Esophagus squamous epithelium (tissue), 5 donors: ENCODE results near the gene ZNF2. TPM values are rescaled to one million over a fixed set of nuclear protein-coding genes. Genes with fewer than 3 reads are reported as not detected.

ENCODE experiments used
- DNase-seq: peaks from one replicate; lab custom pipeline; 2025; lab: John Stamatoyannopoulos, UW
- H3K27ac ChIP-seq, 4 donors: fragments of 200-600 bp; sonication (generic); one replicate each; pipeline ENCODE4 v1.5.1; 2016 to 2019; ENCODE audit warnings: mild to moderate bottlenecking in 1 of 4
- H3K27me3 ChIP-seq, 4 donors: fragments of 200-600 bp; sonication (generic); 1 replicate in 3 of 4; 2 replicates in 1 of 4; pipeline versions ENCODE4 v1.5.1 to v1.6.0; 2017 to 2021; ENCODE audit warnings: antibody characterized with exemption in 1 of 4
- H3K36me3 ChIP-seq, 3 donors: fragments of 200-600 bp; sonication (generic); one replicate each; pipeline ENCODE4 v1.5.1; 2016 to 2019
- H3K4me1 ChIP-seq, 3 donors: fragments of 200-600 bp; sonication (generic); one replicate each; pipeline ENCODE4 v1.5.1; 2017 to 2019
- H3K4me3 ChIP-seq, 4 donors: fragments of 200-600 bp; sonication (generic); 1 replicate in 3 of 4; 2 replicates in 1 of 4; pipeline ENCODE4 v1.5.1; 2016 to 2019; ENCODE audit warnings: mild to moderate bottlenecking in 2 of 4, moderate library complexity in 1 of 4
- H3K9me3 ChIP-seq, 3 donors: fragments of 200-600 bp; sonication (generic); one replicate each; pipeline ENCODE4 v1.5.1; 2016 to 2019
- CTCF ChIP-seq, 6 experiments: fragments of 450-650 bp in 4 of 6; fragments of 200-600 bp in 2 of 6; sonication (generic) in 2 of 6; IDR thresholded peaks; one replicate each; pipeline ENCODE4 v1.5.1; 2016 to 2019; ENCODE audit warnings: antibody characterized with exemption in 6 of 6, mild to moderate bottlenecking in 4 of 6, moderate library complexity in 4 of 6
- POLR2A ChIP-seq, 4 donors: fragments of 450-650 bp; IDR thresholded peaks; one replicate each; pipeline ENCODE4 v1.6.1; 2017; ENCODE audit warnings: antibody characterized with exemption in 4 of 4, mild to moderate bottlenecking in 4 of 4, moderate library complexity in 3 of 4
- WGBS, 2 donors: methylation state at CpG; one replicate each; pipeline ENCODE4 v1.1.5; 2018; 5-methylcytosine and 5-hydroxymethylcytosine counted together
- intact Hi-C: fragments of 100-400 bp; cut with DNase I; formaldehyde crosslinking; loops from one replicate; pipeline ENCODE4 v1.15.0; 2022
- total RNA-seq, 4 donors: library from RNA; depleted of rRNA; stranded (reverse); fragments of >200 nt; gene quantifications; one replicate each; pipeline ENCODE4 v1.1.0, GENCODE V29; 2016
- donor health status: DM: yes; HTN: yes; CAD: no.

ZNF2 gene
- total RNA-seq, 4 donors from 2014 or later = 2.8 to 4.0 (median 3.4) TPM

GRCh38 chr2:95159690-95160449 lies 5.7 kb upstream of the ZNF2 start, which contains the start of gene ZNF514:
TSS of gene ZNF514 (minus strand) at chr2:95159848. CDS start at chr2:95153253, 6,595 bp downstream.
- TF ChIP-seq CTCF (IDR thresholded peaks at IDR 0.05) = no peak
- TF ChIP-seq POLR2A (IDR thresholded peaks at IDR 0.05) = peak in 1 of 4 donors; percentile 21
- intact Hi-C loops = no loop called here
- Histone ChIP-seq H3K36me3 (peaks cover 0 to 25% (median 6%) of the 10 kb centered on the region in 3 donors), H3K27me3 (no peaks in the 10 kb centered on the region), H3K9me3 (peaks cover 0 to 9% (median 0%) of the 10 kb centered on the region in 3 donors), H3K27ac (peak within 1 kb of the TSS; percentile 83 to 90 (median 86)), H3K4me3 (peak within 1 kb of the TSS; percentile 51 to 84 (median 74)), H3K4me1 (peaks cover 9 to 43% (median 22%) of the 10 kb centered on the region in 3 donors)
- peak; percentile 7 for DNase-seq
- WGBS, 2 donors = 21 to 44% methylated on average over 6 to 12 of the region's 64 CpGs

- Histone ChIP-seq H3K4me3 (peak overlapping the region; percentile 79 to 96 (median 84)), H3K27ac (peak overlapping the region; percentile 91 to 96 (median 96)), H3K4me1 (peaks cover 6 to 34% (median 23%) of the 10 kb centered on the region in 3 donors), H3K27me3 (no peaks in the 10 kb centered on the region), H3K36me3 (no peaks in the 10 kb centered on the region), H3K9me3 (no peaks in the 10 kb centered on the region)
- no peak for DNase-seq
- WGBS, 2 donors = 0% methylated on average over 9 of the region's 9 CpGs
- TF ChIP-seq POLR2A (IDR thresholded peaks at IDR 0.05) = no peak
- TF ChIP-seq CTCF (IDR thresholded peaks at IDR 0.05) = no peak
- intact Hi-C loops = no loop called here
Measured at GRCh38 chr2:95165030-95165370, 609 bp upstream of the ZNF2 start.

DNA sequence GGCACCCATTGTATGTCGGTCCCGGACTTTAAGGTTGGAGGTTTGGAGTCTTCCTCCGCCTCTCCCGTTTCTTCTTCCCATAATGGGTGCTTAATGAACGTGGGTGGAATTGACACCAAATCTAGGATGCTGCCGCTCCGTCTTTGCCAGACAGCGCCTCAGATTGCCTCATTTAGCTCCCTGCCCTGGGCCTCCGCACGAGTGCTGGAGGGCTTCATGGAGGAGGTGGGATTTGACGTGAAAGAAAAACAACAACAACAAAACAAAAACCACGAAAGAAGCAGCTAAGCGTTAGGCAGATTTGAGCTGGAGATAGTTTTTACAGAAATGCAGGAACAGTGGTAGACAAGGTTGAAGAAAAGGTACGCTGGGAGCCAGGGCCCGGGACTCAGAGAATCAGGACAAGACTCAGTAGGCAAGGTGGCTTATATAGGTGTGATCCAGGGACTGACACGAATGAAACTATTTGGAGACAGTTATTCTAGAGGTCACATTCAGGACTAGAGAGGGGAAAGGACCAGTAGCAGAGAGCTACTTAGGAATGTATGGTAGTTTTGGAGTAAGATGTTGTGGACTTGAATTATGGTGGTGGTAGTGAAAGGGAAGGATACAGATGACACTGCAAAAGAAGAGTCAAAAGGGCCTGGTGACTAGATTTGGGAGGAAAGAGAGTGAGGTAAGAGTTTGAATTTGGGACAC lies 605 bp downstream of the ZNF2 start:
- intact Hi-C loops = no loop called here
- Histone ChIP-seq H3K9me3 (no peaks in the 10 kb centered on the region), H3K36me3 (no peaks in the 10 kb centered on the region), H3K27me3 (no peaks in the 10 kb centered on the region), H3K4me1 (peaks cover 6 to 31% (median 20%) of the 10 kb centered on the region in 3 donors), H3K4me3 (peak overlapping the region; percentile 79 to 96 (median 84)), H3K27ac (peak overlapping the region; percentile 91 to 96 (median 96))
- no peak for DNase-seq
- WGBS, 2 donors = 10 to 13% methylated on average over 11 to 15 of the region's 16 CpGs
- TF ChIP-seq POLR2A (IDR thresholded peaks at IDR 0.05) = no peak
- no peak for TF ChIP-seq CTCF (IDR thresholded peaks at IDR 0.05)

GRCh38 chr2:95171902-95172301 lies 6.3 kb downstream of the ZNF2 start:
- Histone ChIP-seq H3K27me3 (no peaks in the 10 kb centered on the region), H3K4me3 (no peak overlapping the region), H3K36me3 (peaks cover 0 to 8% (median 0%) of the 10 kb centered on the region in 3 donors), H3K27ac (no peak overlapping the region), H3K4me1 (peaks cover 0 to 2% (median 2%) of the 10 kb centered on the region in 3 donors), H3K9me3 (no peaks in the 10 kb centered on the region)
- intact Hi-C loops = no loop called here
- TF ChIP-seq POLR2A (IDR thresholded peaks at IDR 0.05) = no peak
- TF ChIP-seq CTCF (IDR thresholded peaks at IDR 0.05) = no peak
- 82 to 83% methylated on average over 7 of the region's 7 CpGs for WGBS, 2 donors
- no peak for DNase-seq
